Astrocyte (in vitro differentiated cells and primary cell): ENCODE measurements around the gene GPR162. TPM values are rescaled to one million over a fixed set of nuclear protein-coding genes. Genes with fewer than 3 reads are reported as not detected.

Experiments used
- DNase-seq: peaks from one replicate; pipeline ENCODE4 v3.0.0-alpha.2; 2010; ENCODE audit warnings: low read depth
- FAIRE-seq: peaks from 2 replicates; lab custom pipeline; 2011; peaks lifted over from hg19 to GRCh38; lab: Jason Lieb, UNC
- H2AFZ ChIP-seq: 2 replicates; pipeline ENCODE4 v1.6.0; 2012; ENCODE audit warnings: low read depth, low read length, inconsistent platforms
- H3K27ac ChIP-seq: 2 replicates; pipeline ENCODE4 v1.5.1; 2011; ENCODE audit warnings: low read depth, low read length, inconsistent platforms
- H3K27me3 ChIP-seq: 2 replicates; pipeline ENCODE4 v1.6.0; 2011; ENCODE audit warnings: low read length, inconsistent platforms; ENCODE audit not compliant: insufficient read depth
- H3K36me3 ChIP-seq: 2 replicates; pipeline ENCODE4 v1.5.1; 2011; ENCODE audit warnings: low read length, inconsistent platforms; ENCODE audit not compliant: insufficient read depth
- H3K4me1 ChIP-seq: 2 replicates; pipeline ENCODE4 v1.5.1; 2011; ENCODE audit warnings: low read length, inconsistent platforms; ENCODE audit not compliant: insufficient read depth
- H3K4me2 ChIP-seq: 2 replicates; pipeline ENCODE4 v1.6.0; 2012; ENCODE audit warnings: low read length, inconsistent platforms
- H3K4me3 ChIP-seq: 2 replicates; pipeline ENCODE4 v1.5.1; 2011; ENCODE audit warnings: low read depth, mild to moderate bottlenecking, low read length, inconsistent platforms; ENCODE audit not compliant: insufficient read depth
- H3K79me2 ChIP-seq: 2 replicates; pipeline ENCODE4 v1.6.0; 2012; ENCODE audit warnings: mild to moderate bottlenecking, low read length, inconsistent platforms; ENCODE audit not compliant: insufficient read depth
- H3K9ac ChIP-seq: 2 replicates; pipeline ENCODE4 v1.6.0; 2012; ENCODE audit warnings: mild to moderate bottlenecking, low read length, inconsistent platforms
- H3K9me3 ChIP-seq: 2 replicates; pipeline ENCODE4 v1.5.1; 2012; ENCODE audit warnings: low read depth, mild to moderate bottlenecking, low read length, inconsistent platforms; ENCODE audit not compliant: insufficient read depth
- H4K20me1 ChIP-seq: 2 replicates; pipeline ENCODE4 v1.6.0; 2012; ENCODE audit warnings: low read length, inconsistent platforms; ENCODE audit not compliant: insufficient read depth
- H3K27ac Mint-ChIP-seq: one replicate; pipeline ENCODE4 v1.8.0; 2021; ENCODE audit warnings: mild to moderate bottlenecking, mixed read lengths; ENCODE audit not compliant: unreplicated experiment
- H3K27me3 Mint-ChIP-seq: one replicate; pipeline ENCODE4 v1.8.0; 2021; ENCODE audit warnings: low read depth, mixed read lengths; ENCODE audit not compliant: unreplicated experiment
- H3K36me3 Mint-ChIP-seq: one replicate; pipeline ENCODE4 v1.8.0; 2021; ENCODE audit warnings: low read depth, mixed read lengths; ENCODE audit not compliant: unreplicated experiment
- H3K4me1 Mint-ChIP-seq: one replicate; pipeline ENCODE4 v1.8.0; 2021; ENCODE audit warnings: low read depth, mixed read lengths; ENCODE audit not compliant: unreplicated experiment
- H3K4me3 Mint-ChIP-seq: one replicate; pipeline ENCODE4 v1.8.0; 2021; ENCODE audit warnings: mild to moderate bottlenecking, moderate library complexity, mixed read lengths; ENCODE audit not compliant: unreplicated experiment
- H3K9me3 Mint-ChIP-seq: one replicate; pipeline ENCODE4 v1.8.0; 2021; ENCODE audit warnings: mild to moderate bottlenecking, mixed read lengths; ENCODE audit not compliant: unreplicated experiment
- EZH2 ChIP-seq: IDR thresholded peaks from 2 replicates; pipeline ENCODE4 v1.6.1; 2012; ENCODE audit warnings: mild to moderate bottlenecking, low read length, inconsistent platforms; ENCODE audit not compliant: insufficient read depth
- total RNA-seq: library from RNA; stranded (reverse); gene quantifications from 2 replicates; pipeline ENCODE4 v1.2.1, GENCODE V29; 2021
- TF ChIP-seq, protein P1 (sequence below): IDR thresholded peaks from 2 replicates; pipeline ENCODE4 v1.5.1; 2011; ENCODE audit warnings: low read depth, mild to moderate bottlenecking, inconsistent platforms, low read length, moderate library complexity; ENCODE audit not compliant: insufficient read depth

The GPR162 gene
- total RNA-seq, 1 donor from 2014 or later: 6.2 TPM

DNA sequence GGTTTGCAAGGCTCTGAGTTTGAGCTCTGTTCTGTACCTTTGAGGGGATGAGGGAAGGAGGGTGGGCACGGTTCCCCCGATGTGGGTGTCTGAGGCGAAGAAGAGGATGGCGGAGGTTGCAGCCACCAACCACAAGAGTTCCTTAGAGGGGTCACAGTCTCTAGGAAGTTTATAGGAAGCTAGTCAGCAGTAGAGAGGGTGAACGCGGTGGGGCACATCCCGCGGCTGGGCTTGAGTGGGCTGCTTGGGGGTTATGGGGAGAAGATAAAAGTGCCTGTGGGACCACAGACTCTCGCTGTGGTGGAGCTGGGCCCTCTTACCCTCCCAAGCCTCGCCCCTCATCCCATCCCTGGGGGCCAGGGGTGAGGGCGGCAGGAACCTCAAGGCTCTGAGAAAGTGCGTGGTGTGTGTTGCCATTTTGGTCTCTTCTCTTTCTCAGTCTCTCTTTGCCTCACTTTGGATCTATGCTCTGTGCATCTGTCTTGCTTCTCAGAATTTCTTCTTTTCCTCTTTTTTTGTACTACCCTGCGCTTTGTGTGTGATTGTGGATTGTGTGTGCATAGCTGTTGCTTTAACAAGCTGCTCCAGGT, 29.6 kb upstream of the GPR162 start:
- Histone ChIP-seq H3K27me3 (peaks cover 6% of the 10 kb centered on the region), H3K4me3 (no peak overlapping the region), H2AFZ (peak overlapping the region; percentile 85), H3K9ac (no peak overlapping the region), H3K4me1 (peaks cover 9% of the 10 kb centered on the region), H3K36me3 (no peaks in the 10 kb centered on the region), H4K20me1 (no peaks in the 10 kb centered on the region), H3K4me2 (peak overlapping the region; percentile 60), H3K27ac (no peak overlapping the region), H3K79me2 (no peaks in the 10 kb centered on the region), H3K9me3 (no peaks in the 10 kb centered on the region)
- DNase-seq: no peak
- Mint-ChIP-seq H3K4me3 (no peak overlapping the region), H3K4me1 (peaks cover 11% of the 10 kb centered on the region), H3K27ac (peak overlapping the region; percentile 23), H3K9me3 (no peaks in the 10 kb centered on the region), H3K27me3 (peaks cover 49% of the 10 kb centered on the region), H3K36me3 (no peaks in the 10 kb centered on the region)
- no peak for FAIRE-seq
- TF ChIP-seq EZH2: no peak
- TF ChIP-seq, protein P1, sequence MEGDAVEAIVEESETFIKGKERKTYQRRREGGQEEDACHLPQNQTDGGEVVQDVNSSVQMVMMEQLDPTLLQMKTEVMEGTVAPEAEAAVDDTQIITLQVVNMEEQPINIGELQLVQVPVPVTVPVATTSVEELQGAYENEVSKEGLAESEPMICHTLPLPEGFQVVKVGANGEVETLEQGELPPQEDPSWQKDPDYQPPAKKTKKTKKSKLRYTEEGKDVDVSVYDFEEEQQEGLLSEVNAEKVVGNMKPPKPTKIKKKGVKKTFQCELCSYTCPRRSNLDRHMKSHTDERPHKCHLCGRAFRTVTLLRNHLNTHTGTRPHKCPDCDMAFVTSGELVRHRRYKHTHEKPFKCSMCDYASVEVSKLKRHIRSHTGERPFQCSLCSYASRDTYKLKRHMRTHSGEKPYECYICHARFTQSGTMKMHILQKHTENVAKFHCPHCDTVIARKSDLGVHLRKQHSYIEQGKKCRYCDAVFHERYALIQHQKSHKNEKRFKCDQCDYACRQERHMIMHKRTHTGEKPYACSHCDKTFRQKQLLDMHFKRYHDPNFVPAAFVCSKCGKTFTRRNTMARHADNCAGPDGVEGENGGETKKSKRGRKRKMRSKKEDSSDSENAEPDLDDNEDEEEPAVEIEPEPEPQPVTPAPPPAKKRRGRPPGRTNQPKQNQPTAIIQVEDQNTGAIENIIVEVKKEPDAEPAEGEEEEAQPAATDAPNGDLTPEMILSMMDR: no peak

DNA sequence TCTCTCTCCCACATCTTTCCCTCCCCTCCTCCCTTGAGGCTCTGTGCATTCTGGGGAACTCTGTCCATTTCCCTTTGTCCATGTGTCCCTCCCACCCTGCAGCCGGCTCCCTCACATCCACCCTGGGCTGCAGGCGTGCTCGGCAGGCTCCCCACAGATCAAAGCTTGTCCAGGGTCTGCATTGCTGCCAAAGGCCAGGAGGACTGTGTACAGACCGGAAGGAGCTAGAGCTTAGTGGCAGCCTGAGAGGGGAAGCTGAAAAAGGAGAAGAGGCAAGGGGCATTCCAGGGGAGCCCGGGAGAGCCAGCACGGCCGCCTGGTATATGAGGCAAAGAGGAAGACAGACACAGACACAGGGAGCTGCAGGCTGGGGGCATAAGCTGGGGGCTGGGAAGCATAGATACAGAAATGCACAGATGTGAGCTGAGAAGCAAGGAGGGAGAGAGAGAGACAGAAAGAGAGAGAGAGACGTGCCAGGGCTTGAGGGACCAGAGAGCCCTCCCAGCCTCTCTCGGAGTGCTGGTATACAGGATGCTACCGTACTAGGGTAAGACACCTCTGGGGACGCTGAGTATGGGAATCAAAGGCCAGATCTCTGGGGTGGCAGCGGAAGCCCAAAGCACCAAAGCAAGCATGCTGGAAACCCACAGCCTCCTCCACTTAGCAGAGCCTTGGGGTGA, 29.0 kb upstream of the GPR162 start:
- H3K27me3 Mint-ChIP-seq: peaks cover 53% of the 10 kb centered on the region
- no peak for TF ChIP-seq EZH2
- TF ChIP-seq, protein P1: no peak
- Histone ChIP-seq H3K79me2 (no peaks in the 10 kb centered on the region), H2AFZ (peak overlapping the region; percentile 85), H3K4me2 (peak overlapping the region; percentile 60), H3K9ac (peak overlapping the region; percentile 14), H3K27ac (no peak overlapping the region), H4K20me1 (no peaks in the 10 kb centered on the region), H3K36me3 (no peaks in the 10 kb centered on the region), H3K9me3 (no peaks in the 10 kb centered on the region), H3K27me3 (peaks cover 6% of the 10 kb centered on the region), H3K4me3 (no peak overlapping the region), H3K4me1 (peaks cover 9% of the 10 kb centered on the region)
- DNase-seq (no peak), FAIRE-seq (no peak)
- no peaks in the 10 kb centered on the region for H3K9me3 Mint-ChIP-seq
- peak overlapping the region; percentile 23 for H3K27ac Mint-ChIP-seq
- peaks cover 11% of the 10 kb centered on the region for H3K4me1 Mint-ChIP-seq
- no peaks in the 10 kb centered on the region for H3K36me3 Mint-ChIP-seq
- H3K4me3 Mint-ChIP-seq: peak overlapping the region; percentile 63

DNA sequence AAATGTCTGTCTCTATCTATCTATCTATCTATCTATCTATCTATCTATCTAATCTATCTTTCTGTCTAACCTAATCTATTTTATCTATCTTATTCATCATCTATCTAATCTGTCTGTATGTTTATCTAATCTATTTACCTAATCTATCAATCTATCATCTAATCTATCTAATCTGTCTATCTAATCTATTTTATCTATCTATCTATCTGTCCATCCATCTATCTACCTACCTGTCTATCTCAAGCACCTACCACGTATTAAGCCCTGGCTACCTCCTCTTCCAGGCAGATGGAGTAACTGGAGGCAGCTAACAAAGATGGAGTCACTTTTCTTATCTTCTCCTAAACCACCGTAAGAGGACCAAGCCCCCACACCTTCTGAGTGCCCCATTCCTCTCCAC, 26.5 kb upstream of the GPR162 start:
- DNase-seq: no peak
- peaks cover 9% of the 10 kb centered on the region for H3K4me1 ChIP-seq
- H3K4me3 ChIP-seq: no peak overlapping the region
- H3K9me3 ChIP-seq: no peaks in the 10 kb centered on the region
- Mint-ChIP-seq H3K27me3 (peaks cover 55% of the 10 kb centered on the region), H3K36me3 (peaks cover 3% of the 10 kb centered on the region), H3K27ac (no peak overlapping the region), H3K4me3 (no peak overlapping the region), H3K4me1 (peaks cover 11% of the 10 kb centered on the region), H3K9me3 (no peaks in the 10 kb centered on the region)
- H2AFZ ChIP-seq: no peak overlapping the region
- no peak for FAIRE-seq
- no peak overlapping the region for H3K9ac ChIP-seq
- H3K36me3 ChIP-seq: no peaks in the 10 kb centered on the region
- no peak overlapping the region for H3K27ac ChIP-seq
- TF ChIP-seq EZH2: no peak
- TF ChIP-seq, protein P1: no peak
- H3K27me3 ChIP-seq: peaks cover 6% of the 10 kb centered on the region
- no peaks in the 10 kb centered on the region for H4K20me1 ChIP-seq
- H3K4me2 ChIP-seq: no peak overlapping the region
- no peaks in the 10 kb centered on the region for H3K79me2 ChIP-seq
